HepG2 (cell line): ENCODE results near the gene QPCT. TPM values are rescaled to one million over a fixed set of nuclear protein-coding genes. Genes with fewer than 3 reads are reported as not detected.
A peak's percentile ranks its signal among the peaks of the same experiment; 100 is the strongest.

Experiments used
- CENPT ChIP-seq: sonication (generic); formaldehyde crosslinking; IDR thresholded peaks from 2 replicates; pipeline ENCODE4 v1.8.0; 2022; ENCODE audit warnings: low read depth, mild to moderate bottlenecking, moderate library complexity, missing genetic modification reagents
- FOXJ3 ChIP-seq: sonication (generic); formaldehyde crosslinking; IDR thresholded peaks from 2 replicates; pipeline ENCODE4 v1.4.0; 2020; ENCODE audit warnings: missing genetic modification reagents, mild to moderate bottlenecking, borderline replicate concordance
- FOXK1 ChIP-seq: sonication (generic); formaldehyde crosslinking; IDR thresholded peaks from 2 replicates; pipeline ENCODE4 v1.4.0; 2020; ENCODE audit warnings: low read depth, missing genetic modification reagents, borderline replicate concordance
- TEAD3 ChIP-seq: optimal IDR thresholded peaks from 2 replicates; pipeline ENCODE3; 2016; ENCODE audit warnings: borderline replicate concordance
- USF2 ChIP-seq, 2 experiments: sonication (generic) in 1 of 2; formaldehyde crosslinking in 1 of 2; IDR thresholded peaks; 2 replicates each; pipeline versions ENCODE4 v1.5.1 to v1.6.1; 2011 to 2020; ENCODE audit warnings: borderline replicate concordance in 1 of 2, low read depth in 1 of 2, low read length in 1 of 2, mild to moderate bottlenecking in 1 of 2, missing genetic modification reagents in 1 of 2, moderate library complexity in 1 of 2
- ZKSCAN8 ChIP-seq: IDR thresholded peaks from 2 replicates; pipeline ENCODE4 v1.6.1; 2016; ENCODE audit warnings: borderline replicate concordance, missing genetic modification reagents, missing compliant biosample characterization
- ZNF282 ChIP-seq: fragments of 450-650 bp; IDR thresholded peaks from 2 replicates; pipeline ENCODE4 v1.6.1; 2018; ENCODE audit not compliant: partially characterized antibody
- ZNF3 ChIP-seq: IDR thresholded peaks from 2 replicates; pipeline ENCODE4 v1.7.0; 2017; ENCODE audit warnings: inconsistent platforms
- ZNF354B ChIP-seq: sonication (generic); formaldehyde crosslinking; IDR thresholded peaks from 2 replicates; pipeline ENCODE4 v1.8.0; 2022; ENCODE audit warnings: mild to moderate bottlenecking, missing genetic modification reagents
- ZNF570 ChIP-seq: sonication (generic); formaldehyde crosslinking; IDR thresholded peaks from 2 replicates; pipeline ENCODE4 v1.4.0; 2020; ENCODE audit warnings: mild to moderate bottlenecking, missing genetic modification reagents, borderline replicate concordance
- ZSCAN20 ChIP-seq: sonication (generic); formaldehyde crosslinking; IDR thresholded peaks from 2 replicates; pipeline ENCODE4 v1.4.0; 2020; ENCODE audit warnings: missing genetic modification reagents, mild to moderate bottlenecking, borderline replicate concordance
- polyA plus RNA-seq, 8 experiments: library from polyadenylated mRNA; depleted of rRNA in 3 of 8; stranded (reverse) in 7 of 8; unstranded in 1 of 8; fragments of >200 nt; fragmentation: Illumina TruSeq in 4 of 8; extraction: Trizol in 4 of 8; gene quantifications; 2 replicates each; pipeline versions ENCODE4 v1.2.1 to v1.2.3, GENCODE V29; 2011 to 2016; ENCODE audit warnings: low read depth in 4 of 8, missing spikeins in 1 of 8, mixed read lengths in 1 of 8; ENCODE audit not compliant: insufficient read depth in 1 of 8
- total RNA-seq, 5 experiments: library from RNA; depleted of rRNA; stranded (reverse); fragments of >200 nt; fragmentation: Illumina TruSeq; extraction: Trizol; gene quantifications; 2 replicates each; pipeline ENCODE4 v1.2.3, GENCODE V29; 2016; ENCODE audit warnings: low read depth in 1 of 5
- TF ChIP-seq, protein P1 (sequence below): IDR thresholded peaks from 2 replicates; pipeline ENCODE4 v1.6.1; 2012; ENCODE audit warnings: low read length, improper control_type of control experiment
- TF ChIP-seq, protein P2 (sequence below): sonication (generic); formaldehyde crosslinking; IDR thresholded peaks from 2 replicates; pipeline ENCODE4 v1.4.0; 2020; ENCODE audit warnings: missing genetic modification reagents
- TF ChIP-seq, protein P3 (sequence below): sonication (generic); formaldehyde crosslinking; IDR thresholded peaks from 2 replicates; pipeline ENCODE4 v1.8.1; 2023; ENCODE audit warnings: mild to moderate bottlenecking, missing genetic modification reagents, borderline replicate concordance
- TF ChIP-seq, protein P4 (sequence below): sonication (generic); formaldehyde crosslinking; conservative IDR thresholded peaks from 2 replicates; pipeline ENCODE4 v1.4.0; 2020; ENCODE audit warnings: mild to moderate bottlenecking, missing genetic modification reagents, moderate library complexity

QPCT gene
- total and polyA plus RNA-seq, 2 of the 13 experiments (the other 11 are each of a cell fraction or from before 2014, with no cell fraction given): 0.77 to 1.2 TPM

GRCh38 chr2:37343537-37344434 lies 644 bp upstream of the QPCT start (continued):
- no peak for TF ChIP-seq ZNF354B (CRISPR knock-in tag)
- no peak for TF ChIP-seq USF2 (IDR thresholded peaks at IDR 0.05; ENCODE audit: low read depth, low read length)
- no peak for TF ChIP-seq USF2 (CRISPR knock-in tag; IDR thresholded peaks at IDR 0.05; ENCODE audit: borderline replicate concordance)
- TF ChIP-seq ZSCAN20 (CRISPR knock-in tag): no peak
- no peak for TF ChIP-seq CENPT
- TF ChIP-seq FOXK1 (CRISPR knock-in tag): no peak
- no peak for TF ChIP-seq FOXJ3 (CRISPR knock-in tag)
- peak; percentile 10 for TF ChIP-seq TEAD3 (CRISPR knock-in tag)
- no peak for TF ChIP-seq ZNF570 (CRISPR knock-in tag)
- TF ChIP-seq ZKSCAN8 (CRISPR knock-in tag): peak; percentile 24; the same call in 1 of the 2 replicates
- TF ChIP-seq, protein P1, sequence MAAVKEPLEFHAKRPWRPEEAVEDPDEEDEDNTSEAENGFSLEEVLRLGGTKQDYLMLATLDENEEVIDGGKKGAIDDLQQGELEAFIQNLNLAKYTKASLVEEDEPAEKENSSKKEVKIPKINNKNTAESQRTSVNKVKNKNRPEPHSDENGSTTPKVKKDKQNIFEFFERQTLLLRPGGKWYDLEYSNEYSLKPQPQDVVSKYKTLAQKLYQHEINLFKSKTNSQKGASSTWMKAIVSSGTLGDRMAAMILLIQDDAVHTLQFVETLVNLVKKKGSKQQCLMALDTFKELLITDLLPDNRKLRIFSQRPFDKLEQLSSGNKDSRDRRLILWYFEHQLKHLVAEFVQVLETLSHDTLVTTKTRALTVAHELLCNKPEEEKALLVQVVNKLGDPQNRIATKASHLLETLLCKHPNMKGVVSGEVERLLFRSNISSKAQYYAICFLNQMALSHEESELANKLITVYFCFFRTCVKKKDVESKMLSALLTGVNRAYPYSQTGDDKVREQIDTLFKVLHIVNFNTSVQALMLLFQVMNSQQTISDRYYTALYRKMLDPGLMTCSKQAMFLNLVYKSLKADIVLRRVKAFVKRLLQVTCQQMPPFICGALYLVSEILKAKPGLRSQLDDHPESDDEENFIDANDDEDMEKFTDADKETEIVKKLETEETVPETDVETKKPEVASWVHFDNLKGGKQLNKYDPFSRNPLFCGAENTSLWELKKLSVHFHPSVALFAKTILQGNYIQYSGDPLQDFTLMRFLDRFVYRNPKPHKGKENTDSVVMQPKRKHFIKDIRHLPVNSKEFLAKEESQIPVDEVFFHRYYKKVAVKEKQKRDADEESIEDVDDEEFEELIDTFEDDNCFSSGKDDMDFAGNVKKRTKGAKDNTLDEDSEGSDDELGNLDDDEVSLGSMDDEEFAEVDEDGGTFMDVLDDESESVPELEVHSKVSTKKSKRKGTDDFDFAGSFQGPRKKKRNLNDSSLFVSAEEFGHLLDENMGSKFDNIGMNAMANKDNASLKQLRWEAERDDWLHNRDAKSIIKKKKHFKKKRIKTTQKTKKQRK: no peak
- TF ChIP-seq, protein P2, sequence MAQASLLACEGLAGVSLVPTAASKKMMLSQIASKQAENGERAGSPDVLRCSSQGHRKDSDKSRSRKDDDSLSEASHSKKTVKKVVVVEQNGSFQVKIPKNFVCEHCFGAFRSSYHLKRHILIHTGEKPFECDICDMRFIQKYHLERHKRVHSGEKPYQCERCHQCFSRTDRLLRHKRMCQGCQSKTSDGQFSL: no peak
- TF ChIP-seq, protein P3, sequence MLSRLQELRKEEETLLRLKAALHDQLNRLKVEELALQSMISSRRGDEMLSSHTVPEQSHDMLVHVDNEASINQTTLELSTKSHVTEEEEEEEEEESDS (CRISPR knock-in tag): no peak
- TF ChIP-seq ZNF282: no peak
- no peak for TF ChIP-seq ZNF3 (CRISPR knock-in tag)
- TF ChIP-seq, protein P4, sequence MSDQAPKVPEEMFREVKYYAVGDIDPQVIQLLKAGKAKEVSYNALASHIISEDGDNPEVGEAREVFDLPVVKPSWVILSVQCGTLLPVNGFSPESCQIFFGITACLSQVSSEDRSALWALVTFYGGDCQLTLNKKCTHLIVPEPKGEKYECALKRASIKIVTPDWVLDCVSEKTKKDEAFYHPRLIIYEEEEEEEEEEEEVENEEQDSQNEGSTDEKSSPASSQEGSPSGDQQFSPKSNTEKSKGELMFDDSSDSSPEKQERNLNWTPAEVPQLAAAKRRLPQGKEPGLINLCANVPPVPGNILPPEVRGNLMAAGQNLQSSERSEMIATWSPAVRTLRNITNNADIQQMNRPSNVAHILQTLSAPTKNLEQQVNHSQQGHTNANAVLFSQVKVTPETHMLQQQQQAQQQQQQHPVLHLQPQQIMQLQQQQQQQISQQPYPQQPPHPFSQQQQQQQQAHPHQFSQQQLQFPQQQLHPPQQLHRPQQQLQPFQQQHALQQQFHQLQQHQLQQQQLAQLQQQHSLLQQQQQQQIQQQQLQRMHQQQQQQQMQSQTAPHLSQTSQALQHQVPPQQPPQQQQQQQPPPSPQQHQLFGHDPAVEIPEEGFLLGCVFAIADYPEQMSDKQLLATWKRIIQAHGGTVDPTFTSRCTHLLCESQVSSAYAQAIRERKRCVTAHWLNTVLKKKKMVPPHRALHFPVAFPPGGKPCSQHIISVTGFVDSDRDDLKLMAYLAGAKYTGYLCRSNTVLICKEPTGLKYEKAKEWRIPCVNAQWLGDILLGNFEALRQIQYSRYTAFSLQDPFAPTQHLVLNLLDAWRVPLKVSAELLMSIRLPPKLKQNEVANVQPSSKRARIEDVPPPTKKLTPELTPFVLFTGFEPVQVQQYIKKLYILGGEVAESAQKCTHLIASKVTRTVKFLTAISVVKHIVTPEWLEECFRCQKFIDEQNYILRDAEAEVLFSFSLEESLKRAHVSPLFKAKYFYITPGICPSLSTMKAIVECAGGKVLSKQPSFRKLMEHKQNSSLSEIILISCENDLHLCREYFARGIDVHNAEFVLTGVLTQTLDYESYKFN (CRISPR knock-in tag): peak; percentile 45; the same call in 1 of the 2 replicates
